K562 (cell line): ENCODE data around the gene C20orf141. TPM values are rescaled to one million over a fixed set of nuclear protein-coding genes. Genes with fewer than 3 reads are reported as not detected.

Experiments
- DMBX1 ChIP-seq: fragments of 250-450 bp; sonication (Bioruptor Pico); IDR thresholded peaks from 2 replicates; pipeline ENCODE4 v1.8.0; 2022; ENCODE audit warnings: inconsistent platforms, mild to moderate bottlenecking, moderate library complexity, borderline replicate concordance
- ETS2 ChIP-seq: IDR thresholded peaks from 2 replicates; pipeline ENCODE4 v1.6.1; 2016; ENCODE audit warnings: borderline replicate concordance, missing genetic modification characterization, mild to moderate bottlenecking, moderate library complexity, missing compliant biosample characterization; ENCODE audit not compliant: poor library complexity, severe bottlenecking
- FOXK2 ChIP-seq, 2 experiments: fragments of 450-650 bp; IDR thresholded peaks in 1 of 2; conservative IDR thresholded peaks in 1 of 2; 2 replicates each; pipeline ENCODE4 v1.6.1; 2016; ENCODE audit warnings: low read depth in 2 of 2, mild to moderate bottlenecking in 1 of 2
- LCOR ChIP-seq: sonication (generic); formaldehyde crosslinking; IDR thresholded peaks from 2 replicates; pipeline ENCODE4 v1.8.0; 2022; ENCODE audit warnings: mild to moderate bottlenecking, missing genetic modification reagents
- MTA2 ChIP-seq: fragments of 450-650 bp; IDR thresholded peaks from 2 replicates; pipeline ENCODE4 v1.6.1; 2016; ENCODE audit warnings: low read depth
- MYNN ChIP-seq, 2 experiments: sonication (generic); formaldehyde crosslinking in 1 of 2; IDR thresholded peaks; 2 replicates each; pipeline versions ENCODE4 v1.5.0 to v1.6.1; 2016 to 2020; ENCODE audit warnings: antibody characterized with exemption in 1 of 2, missing genetic modification reagents in 1 of 2
- NFE2L1 ChIP-seq: fragments of 450-650 bp; IDR thresholded peaks from 2 replicates; pipeline ENCODE4 v1.6.1; 2016; ENCODE audit warnings: missing genetic modification characterization, low read depth, mild to moderate bottlenecking, missing compliant biosample characterization, moderate library complexity, borderline replicate concordance
- POLR3A ChIP-seq: IDR thresholded peaks from 2 replicates; pipeline ENCODE4 v1.6.1; 2011; ENCODE audit warnings: borderline replicate concordance, mild to moderate bottlenecking, moderate library complexity; ENCODE audit not compliant: insufficient read length, insufficient read depth; ENCODE audit errors: extremely low read depth
- RUNX1 ChIP-seq: sonication (generic); IDR thresholded peaks from 2 replicates; pipeline ENCODE4 v1.6.1; 2016; ENCODE audit warnings: antibody characterized with exemption, low read depth
- SAP30 ChIP-seq: fragments of 200-600 bp; sonication (generic); IDR thresholded peaks from 2 replicates; pipeline ENCODE4 v1.6.1; 2012; ENCODE audit warnings: borderline replicate concordance, low read depth, mild to moderate bottlenecking, moderate library complexity, low read length, control low read depth, inconsistent platforms; ENCODE audit not compliant: insufficient read depth, poor library complexity, severe bottlenecking
- TCFL5 ChIP-seq: fragments of 250-450 bp; sonication (Bioruptor Pico); conservative IDR thresholded peaks from 2 replicates; pipeline ENCODE4 v1.6.1; 2021; ENCODE audit warnings: mild to moderate bottlenecking, moderate library complexity, matching md5 sums
- ZFP30 ChIP-seq: fragments of 250-450 bp; sonication (Bioruptor Pico); IDR thresholded peaks from 2 replicates; pipeline ENCODE4 v1.8.0; 2022; ENCODE audit warnings: moderate library complexity, mild to moderate bottlenecking, inconsistent platforms, borderline replicate concordance
- ZFP36 ChIP-seq: fragments of 150-350 bp; IDR thresholded peaks from 2 replicates; pipeline ENCODE4 v1.6.1; 2018; ENCODE audit warnings: low read length, low read depth; ENCODE audit not compliant: partially characterized antibody
- ZKSCAN3 ChIP-seq: fragments of 250-450 bp; sonication (Bioruptor Pico); IDR thresholded peaks from 2 replicates; pipeline ENCODE4 v1.4.0; 2020
- ZNF12 ChIP-seq: sonication (generic); formaldehyde crosslinking; IDR thresholded peaks from 2 replicates; pipeline ENCODE4 v1.4.0; 2020; ENCODE audit warnings: mild to moderate bottlenecking, missing genetic modification reagents
- ZNF384 ChIP-seq: IDR thresholded peaks from 2 replicates; pipeline ENCODE4 v1.6.1; 2012; ENCODE audit warnings: low read depth, low read length, improper control_type of control experiment
- ZNF445 ChIP-seq: fragments of 250-450 bp; sonication (Bioruptor Pico); IDR thresholded peaks from 2 replicates; pipeline ENCODE4 v1.4.0; 2020; ENCODE audit warnings: low read depth, mild to moderate bottlenecking, moderate library complexity
- ZNF449 ChIP-seq: fragments of 250-450 bp; sonication (Bioruptor Pico); IDR thresholded peaks from 2 replicates; pipeline ENCODE4 v1.8.0; 2022; ENCODE audit warnings: moderate library complexity, mild to moderate bottlenecking, inconsistent platforms
- ZNF639 ChIP-seq, 2 experiments: fragments of 200-800 bp in 1 of 2; sonication (Bioruptor generic) in 1 of 2; sonication (generic) in 1 of 2; formaldehyde crosslinking in 1 of 2; IDR thresholded peaks in 1 of 2; conservative IDR thresholded peaks in 1 of 2; 2 replicates each; pipeline versions ENCODE4 v1.5.0 to v1.6.1; 2016 to 2020; ENCODE audit warnings: missing compliant biosample characterization in 1 of 2, missing genetic modification characterization in 1 of 2, missing genetic modification reagents in 1 of 2
- ZNF780A ChIP-seq: fragments of 250-450 bp; sonication (Bioruptor Pico); IDR thresholded peaks from 2 replicates; pipeline ENCODE4 v1.5.0; 2021; ENCODE audit warnings: mild to moderate bottlenecking
- polyA plus RNA-seq, 8 experiments: library from polyadenylated mRNA; depleted of rRNA in 4 of 8; stranded (reverse) in 5 of 8; unstranded in 3 of 8; fragments of >200 nt; fragmentation: Nextera tagmentation in 2 of 8; fragmentation: Illumina TruSeq in 1 of 8; extraction: Ambion mirVana in 2 of 8; extraction: Trizol in 1 of 8; gene quantifications; 2 replicates each; pipeline versions ENCODE4 v1.2.1 to v1.2.3, GENCODE V29; 2011 to 2014; ENCODE audit warnings: inconsistent platforms in 1 of 8, missing spikeins in 1 of 8
- total RNA-seq, 7 experiments: library from RNA; depleted of rRNA in 6 of 7; stranded (reverse); fragments of >200 nt in 6 of 7; fragmentation: Illumina TruSeq in 2 of 7; extraction: Trizol in 2 of 7; gene quantifications; 2 replicates each; pipeline versions ENCODE4 v1.2.1 to v1.2.3, GENCODE V29; 2011 to 2021; ENCODE audit warnings: low replicate concordance in 1 of 7
- TF ChIP-seq, protein P1 (sequence below), 2 experiments: fragments of 450-650 bp; IDR thresholded peaks; 2 replicates each; pipeline ENCODE4 v1.6.1; 2016
- TF ChIP-seq, protein P2 (sequence below): sonication (generic); formaldehyde crosslinking; IDR thresholded peaks from 2 replicates; pipeline ENCODE4 v1.8.0; 2022; ENCODE audit warnings: mild to moderate bottlenecking, missing genetic modification reagents

Gene C20orf141
- total and polyA plus RNA-seq, 9 of the 15 experiments (the other 6 are each of a cell fraction or from before 2014, with no cell fraction given), result not detected

DNA sequence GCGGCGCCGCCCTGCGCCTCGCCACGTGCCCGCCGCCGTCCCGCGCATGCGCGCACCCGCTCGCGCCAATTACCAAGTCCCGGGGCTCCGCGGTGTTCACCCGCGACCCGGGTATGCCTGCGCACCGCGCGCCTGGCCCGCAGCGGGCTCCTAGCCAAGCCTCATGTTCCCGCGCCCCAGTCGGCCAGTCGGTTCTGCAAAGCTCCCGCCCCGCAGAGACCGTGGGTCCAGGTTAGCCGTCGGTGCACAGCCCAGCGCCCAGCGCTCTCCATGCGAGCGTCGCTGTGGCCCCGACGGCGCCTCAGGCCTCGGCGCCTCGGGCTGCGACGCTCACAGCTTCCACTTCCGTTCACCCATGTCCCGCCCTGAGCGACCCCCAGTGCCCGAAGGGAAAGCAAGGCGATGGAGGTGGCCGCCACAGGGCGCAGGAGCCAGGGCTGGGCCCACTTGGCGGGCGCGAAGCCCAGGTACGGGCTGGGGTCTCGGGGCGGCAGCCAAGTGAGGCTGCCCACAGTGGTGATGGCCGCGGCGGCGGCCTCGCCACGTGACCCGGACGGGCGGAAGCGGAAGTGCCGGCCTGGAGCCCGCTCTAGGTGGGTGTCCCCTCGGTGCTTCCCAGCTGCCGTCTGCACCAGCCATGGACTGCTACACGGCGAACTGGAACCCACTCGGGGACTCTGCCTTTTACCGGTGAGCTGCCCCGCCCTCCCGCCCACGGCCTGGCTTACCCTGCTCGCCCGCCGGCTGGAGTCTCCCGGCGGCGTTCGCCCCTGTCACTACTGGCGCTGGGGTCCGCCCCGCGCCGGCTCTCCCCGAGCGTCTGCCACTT lies 25.6 kb downstream of the C20orf141 start, which contains the start of the genes PCED1A and VPS16 (continued):
- no peak for TF ChIP-seq ZNF449 (CRISPR knock-in tag)
- TF ChIP-seq ZKSCAN3 (CRISPR knock-in tag), result no peak
- TF ChIP-seq ZNF445, result no peak
- TF ChIP-seq MTA2, result no peak
- no peak for TF ChIP-seq ZNF384
- TF ChIP-seq RUNX1, result no peak
- TF ChIP-seq ZFP30, result no peak
- TF ChIP-seq TCFL5 (CRISPR knock-in tag), result no peak
- no peak for TF ChIP-seq NFE2L1 (tag)
- TF ChIP-seq, protein P1, sequence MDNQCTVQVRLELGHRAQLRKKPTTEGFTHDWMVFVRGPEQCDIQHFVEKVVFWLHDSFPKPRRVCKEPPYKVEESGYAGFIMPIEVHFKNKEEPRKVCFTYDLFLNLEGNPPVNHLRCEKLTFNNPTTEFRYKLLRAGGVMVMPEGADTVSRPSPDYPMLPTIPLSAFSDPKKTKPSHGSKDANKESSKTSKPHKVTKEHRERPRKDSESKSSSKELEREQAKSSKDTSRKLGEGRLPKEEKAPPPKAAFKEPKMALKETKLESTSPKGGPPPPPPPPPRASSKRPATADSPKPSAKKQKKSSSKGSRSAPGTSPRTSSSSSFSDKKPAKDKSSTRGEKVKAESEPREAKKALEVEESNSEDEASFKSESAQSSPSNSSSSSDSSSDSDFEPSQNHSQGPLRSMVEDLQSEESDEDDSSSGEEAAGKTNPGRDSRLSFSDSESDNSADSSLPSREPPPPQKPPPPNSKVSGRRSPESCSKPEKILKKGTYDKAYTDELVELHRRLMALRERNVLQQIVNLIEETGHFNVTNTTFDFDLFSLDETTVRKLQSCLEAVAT (IDR thresholded peaks at IDR 0.05), result no peak
- no peak for TF ChIP-seq MYNN (IDR thresholded peaks at IDR 0.05)
- no peak for TF ChIP-seq MYNN (CRISPR knock-in tag; IDR thresholded peaks at IDR 0.05)
- TF ChIP-seq, protein P2, sequence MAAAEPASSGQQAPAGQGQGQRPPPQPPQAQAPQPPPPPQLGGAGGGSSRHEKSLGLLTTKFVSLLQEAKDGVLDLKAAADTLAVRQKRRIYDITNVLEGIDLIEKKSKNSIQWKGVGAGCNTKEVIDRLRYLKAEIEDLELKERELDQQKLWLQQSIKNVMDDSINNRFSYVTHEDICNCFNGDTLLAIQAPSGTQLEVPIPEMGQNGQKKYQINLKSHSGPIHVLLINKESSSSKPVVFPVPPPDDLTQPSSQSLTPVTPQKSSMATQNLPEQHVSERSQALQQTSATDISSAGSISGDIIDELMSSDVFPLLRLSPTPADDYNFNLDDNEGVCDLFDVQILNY (CRISPR knock-in tag), result no peak
- peak; percentile 30 for TF ChIP-seq SAP30
- no peak for TF ChIP-seq DMBX1 (CRISPR knock-in tag)
- no peak for TF ChIP-seq ETS2 (tag)
- no peak for TF ChIP-seq ZNF12 (CRISPR knock-in tag)
- no peak for TF ChIP-seq FOXK2 (conservative IDR thresholded peaks at IDR 0.05 in 1 of 2, IDR thresholded peaks at IDR 0.05 in 1 of 2; ENCODE audit: low read depth in 2 of 2)
- TF ChIP-seq ZNF639 (CRISPR knock-in tag; conservative IDR thresholded peaks at IDR 0.05 in 1 of 2, IDR thresholded peaks at IDR 0.05 in 1 of 2), result no peak
- no peak for TF ChIP-seq ZNF780A (CRISPR knock-in tag)
- TF ChIP-seq POLR3A, result no peak
- TF ChIP-seq ZFP36, result no peak
- peak; percentile 37; the same call in 1 of the 2 replicates for TF ChIP-seq LCOR (CRISPR knock-in tag)
